ENCODE data around the gene CIB4. TPM values are rescaled to one million over a fixed set of nuclear protein-coding genes. Genes with fewer than 3 reads are reported as not detected.
A peak's percentile ranks its signal among the peaks of the same experiment; 100 is the strongest.

Gene CIB4
- total RNA-seq, 1 experiment from 2014 or later: not detected

- H3K27ac ChIP-seq: no peak overlapping the region
- no peak for DNase-seq
- BruUV-seq (replicated peaks): no TSS peak
- H3F3A ChIP-seq (ENCODE audit: insufficient read depth, low read depth): peaks cover 12% of the 10 kb centered on the region; the same call in 1 of the 2 replicates
- peaks cover 25% of the 10 kb centered on the region for H3K4me1 ChIP-seq (replicated peaks; ENCODE audit: insufficient read depth)
- peak overlapping the region; percentile 38 for H3K4me2 ChIP-seq
- no peaks in the 10 kb centered on the region for H3K27me3 ChIP-seq (ENCODE audit: insufficient read depth, low read depth)
- ChIA-PET CTCF (no interaction called here), POLR2A (ENCODE audit: unreplicated experiment) (interaction anchor here (0.5 to 0.7 kb wide), 2 partner anchors 65 to 846 kb away, joined by 3 to 7 read pairs; no protein-coding TSS in a partner anchor)
- H3K4me3 ChIP-seq: no peak overlapping the region
- no peaks in the 10 kb centered on the region for H3K36me3 ChIP-seq (ENCODE audit: low read depth)
- H4K20me1 ChIP-seq (ENCODE audit: insufficient read depth): no peaks in the 10 kb centered on the region
- H3K9me3 ChIP-seq (ENCODE audit: insufficient read depth, low read depth): no peaks in the 10 kb centered on the region
- no peaks in the 10 kb centered on the region for H3K9me2 ChIP-seq (ENCODE audit: insufficient read depth)
- no peak overlapping the region for H2AFZ ChIP-seq
- H3K79me2 ChIP-seq (ENCODE audit: low read depth): no peaks in the 10 kb centered on the region
- TF ChIP-seq CTCF (conservative IDR thresholded peaks at IDR 0.05) (no peak), EZH2 (IDR thresholded peaks at IDR 0.05; ENCODE audit: low read depth) (no peak)
- intact Hi-C loops (cut with micrococcal nuclease; ENCODE audit: unreplicated experiment): loop anchor here (2.0 kb wide), 1 partner anchor 65 kb away; no protein-coding TSS in a partner anchor
These were observed 30.5 kb upstream of the CIB4 start for GRCh38 chr2:26671691-26672090.

GRCh38 chr2:26670931-26671460 is 29.8 kb upstream of the CIB4 start:
- ChIA-PET POLR2A (ENCODE audit: unreplicated experiment) (interaction anchor here (0.5 to 0.7 kb wide), 2 partner anchors 64 to 845 kb away, joined by 3 to 7 read pairs; no protein-coding TSS in a partner anchor), CTCF (no interaction called here)
- H3K27me3 ChIP-seq (ENCODE audit: insufficient read depth, low read depth): no peaks in the 10 kb centered on the region
- H3K4me1 ChIP-seq (replicated peaks; ENCODE audit: insufficient read depth): peaks cover 25% of the 10 kb centered on the region
- no peak overlapping the region for H3K27ac ChIP-seq
- peak; percentile 31 to 86 for DNase-seq
- H3K79me2 ChIP-seq (ENCODE audit: low read depth): no peaks in the 10 kb centered on the region
- intact Hi-C loops (cut with micrococcal nuclease; ENCODE audit: unreplicated experiment): loop anchor here (2.0 kb wide), 1 partner anchor 64 kb away; no protein-coding TSS in a partner anchor
- no peaks in the 10 kb centered on the region for H3K36me3 ChIP-seq (ENCODE audit: low read depth)
- H3F3A ChIP-seq (ENCODE audit: insufficient read depth, low read depth): peaks cover 12% of the 10 kb centered on the region; the same call in 1 of the 2 replicates
- TF ChIP-seq EZH2 (IDR thresholded peaks at IDR 0.05; ENCODE audit: low read depth) (no peak), CTCF (conservative IDR thresholded peaks at IDR 0.05) (no peak)
- no peak overlapping the region for H3K4me3 ChIP-seq
- no peak overlapping the region for H2AFZ ChIP-seq
- H3K9me2 ChIP-seq (ENCODE audit: insufficient read depth): no peaks in the 10 kb centered on the region
- no peaks in the 10 kb centered on the region for H4K20me1 ChIP-seq (ENCODE audit: insufficient read depth)
- no peaks in the 10 kb centered on the region for H3K9me3 ChIP-seq (ENCODE audit: insufficient read depth, low read depth)
- peak overlapping the region; percentile 38 for H3K4me2 ChIP-seq
- no TSS peak for BruUV-seq (replicated peaks)

- no peaks in the 10 kb centered on the region for H3K36me3 ChIP-seq (ENCODE audit: low read depth)
- ChIA-PET CTCF (interaction anchor here (0.6 kb wide), 1 partner anchor 14 kb away, joined by 4 read pairs; no protein-coding TSS in a partner anchor), POLR2A (ENCODE audit: unreplicated experiment) (no interaction called here)
- no peak overlapping the region for H2AFZ ChIP-seq
- H4K20me1 ChIP-seq (ENCODE audit: insufficient read depth): no peaks in the 10 kb centered on the region
- intact Hi-C loops (cut with micrococcal nuclease; ENCODE audit: unreplicated experiment): loop anchor here (2.0 kb wide), 1 partner anchor 63 kb away; no protein-coding TSS in a partner anchor
- no peak for DNase-seq
- H3K79me2 ChIP-seq (ENCODE audit: low read depth): no peaks in the 10 kb centered on the region
- 0 out of 2 replicates have a peak overlapping the region, but pooled peaks have one; percentile 38 for H3K4me2 ChIP-seq
- peaks cover 25% of the 10 kb centered on the region for H3K4me1 ChIP-seq (replicated peaks; ENCODE audit: insufficient read depth)
- peaks cover 12% of the 10 kb centered on the region; the same call in 1 of the 2 replicates for H3F3A ChIP-seq (ENCODE audit: insufficient read depth, low read depth)
- no peak overlapping the region for H3K4me3 ChIP-seq
- no peaks in the 10 kb centered on the region; the same call in 1 of the 2 replicates for H3K27me3 ChIP-seq (ENCODE audit: insufficient read depth, low read depth)
- H3K9me2 ChIP-seq (ENCODE audit: insufficient read depth): no peaks in the 10 kb centered on the region
- TF ChIP-seq EZH2 (IDR thresholded peaks at IDR 0.05; ENCODE audit: low read depth) (no peak), CTCF (conservative IDR thresholded peaks at IDR 0.05) (no peak)
- H3K27ac ChIP-seq: no peak overlapping the region
- BruUV-seq (replicated peaks): no TSS peak
- H3K9me3 ChIP-seq (ENCODE audit: insufficient read depth, low read depth): no peaks in the 10 kb centered on the region
These were observed 29.0 kb upstream of the CIB4 start for GRCh38 chr2:26670171-26670570.

Measured in PC-9 (cell line).